A673 (cell line): ENCODE results near the gene VPS16. TPM values are rescaled to one million over a fixed set of nuclear protein-coding genes. Genes with fewer than 3 reads are reported as not detected.

Experiments used
- BruUV-seq: library from RNA; stranded (reverse); fragments of 400-500 nt; replicated peaks from 2 replicates; lab custom pipeline; 2021; lab: Mats Ljungman, UMichigan
- CTCF ChIA-PET: fragments of 300-600 bp; sonication (Branson Sonifier 250); formaldehyde crosslinking; loops from one replicate; lab custom pipeline; 2022; ENCODE audit warnings: antibody characterized with exemption; lab: Charles Lee
- POLR2A ChIA-PET: fragments of 300-600 bp; sonication (Branson Sonifier 250); formaldehyde crosslinking; loops from one replicate; lab custom pipeline; 2022; ENCODE audit warnings: antibody characterized with exemption; ENCODE audit not compliant: low non-redundant PET; lab: Charles Lee
- DNase-seq: peaks from one replicate; pipeline ENCODE4 v3.0.0-alpha.2; 2015; ENCODE audit warnings: low spot score
- H3K27ac ChIP-seq: fragments of 200-600 bp; sonication (generic); 2 replicates; pipeline ENCODE4 v1.5.1; 2016; ENCODE audit warnings: mixed run types, low read depth, mild to moderate bottlenecking, mixed read lengths, antibody characterized with exemption, low read length; ENCODE audit not compliant: poor library complexity, severe bottlenecking
- H3K27me3 ChIP-seq: fragments of 200-600 bp; sonication (generic); replicated peaks from 2 replicates; pipeline ENCODE4 v1.6.1; 2017; ENCODE audit warnings: mixed run types, low read depth, mild to moderate bottlenecking, mixed read lengths, antibody characterized with exemption, low read length; ENCODE audit not compliant: insufficient read depth, poor library complexity
- H3K36me3 ChIP-seq: fragments of 200-600 bp; sonication (generic); 2 replicates; pipeline ENCODE4 v1.6.1; 2016; ENCODE audit warnings: mixed run types, mild to moderate bottlenecking, mixed read lengths, antibody characterized with exemption, low read length; ENCODE audit not compliant: insufficient read depth, poor library complexity, severe bottlenecking
- H3K4me1 ChIP-seq: fragments of 200-600 bp; sonication (generic); 2 replicates; pipeline ENCODE4 v1.6.1; 2017; ENCODE audit warnings: mixed run types, mild to moderate bottlenecking, mixed read lengths, antibody characterized with exemption, low read length; ENCODE audit not compliant: insufficient read depth, poor library complexity, severe bottlenecking
- H3K4me3 ChIP-seq: fragments of 200-600 bp; sonication (generic); 2 replicates; pipeline ENCODE4 v1.5.1; 2016; ENCODE audit warnings: low read depth, mixed run types, mild to moderate bottlenecking, mixed read lengths, low read length; ENCODE audit not compliant: poor library complexity, severe bottlenecking
- H3K9me3 ChIP-seq: fragments of 200-600 bp; sonication (generic); 2 replicates; pipeline ENCODE4 v1.6.1; 2016; ENCODE audit warnings: mixed run types, low read depth, mild to moderate bottlenecking, mixed read lengths, antibody characterized with exemption, low read length; ENCODE audit not compliant: poor library complexity, severe bottlenecking
- EZH2 ChIP-seq: fragments of 200-600 bp; sonication (generic); IDR thresholded peaks from 2 replicates; pipeline ENCODE4 v1.6.1; 2017; ENCODE audit warnings: borderline replicate concordance, low read depth, mild to moderate bottlenecking, mixed read lengths, antibody characterized with exemption, low read length; ENCODE audit not compliant: poor library complexity, severe bottlenecking
- intact Hi-C: fragments of 100-400 bp; cut with micrococcal nuclease; formaldehyde crosslinking; loops from one replicate; pipeline ENCODE4 v1.10.0; 2022; ENCODE audit not compliant: unreplicated experiment
- total RNA-seq: library from RNA; stranded (reverse); gene quantifications from 2 replicates; pipeline ENCODE4 v1.2.3, GENCODE V29; 2021
- TF ChIP-seq, protein P1 (sequence below): fragments of 300-800, 200-600 bp; sonication (generic); conservative IDR thresholded peaks from 2 replicates; pipeline ENCODE4 v1.5.1; 2017; ENCODE audit warnings: low read depth, mild to moderate bottlenecking, antibody characterized with exemption, low read length, moderate library complexity, mixed read lengths

VPS16 gene
- total RNA-seq, 1 experiment from 2014 or later, result 37.8 TPM

DNA sequence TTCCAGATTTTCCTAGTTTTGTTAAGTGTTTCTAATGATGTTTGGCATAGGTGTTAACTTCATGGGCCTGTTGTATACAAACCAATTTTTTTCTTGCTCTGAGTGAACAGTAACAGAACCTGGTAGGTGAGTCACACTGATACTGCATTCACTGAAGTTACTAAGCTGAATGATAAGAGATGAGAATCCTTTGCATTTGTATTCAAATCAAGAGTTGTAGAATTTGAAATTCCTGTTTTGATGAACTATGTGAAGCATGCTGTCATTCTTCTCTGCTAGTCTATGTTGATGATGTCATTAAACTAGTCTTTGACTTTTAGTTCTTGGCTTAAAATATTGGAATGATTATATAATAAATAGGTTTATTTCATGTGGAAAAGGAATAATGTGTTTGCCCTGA, 70.7 kb downstream of the VPS16 start:
- ChIA-PET POLR2A (no interaction called here), CTCF (no interaction called here)
- Histone ChIP-seq H3K9me3 (no peaks in the 10 kb centered on the region), H3K4me1 (no peaks in the 10 kb centered on the region), H3K27ac (no peak overlapping the region), H3K36me3 (no peaks in the 10 kb centered on the region), H3K27me3 (no peaks in the 10 kb centered on the region), H3K4me3 (no peak overlapping the region)
- DNase-seq, result no peak
- no TSS peak for BruUV-seq
- intact Hi-C loops, result no loop called here
- TF ChIP-seq, protein P1, sequence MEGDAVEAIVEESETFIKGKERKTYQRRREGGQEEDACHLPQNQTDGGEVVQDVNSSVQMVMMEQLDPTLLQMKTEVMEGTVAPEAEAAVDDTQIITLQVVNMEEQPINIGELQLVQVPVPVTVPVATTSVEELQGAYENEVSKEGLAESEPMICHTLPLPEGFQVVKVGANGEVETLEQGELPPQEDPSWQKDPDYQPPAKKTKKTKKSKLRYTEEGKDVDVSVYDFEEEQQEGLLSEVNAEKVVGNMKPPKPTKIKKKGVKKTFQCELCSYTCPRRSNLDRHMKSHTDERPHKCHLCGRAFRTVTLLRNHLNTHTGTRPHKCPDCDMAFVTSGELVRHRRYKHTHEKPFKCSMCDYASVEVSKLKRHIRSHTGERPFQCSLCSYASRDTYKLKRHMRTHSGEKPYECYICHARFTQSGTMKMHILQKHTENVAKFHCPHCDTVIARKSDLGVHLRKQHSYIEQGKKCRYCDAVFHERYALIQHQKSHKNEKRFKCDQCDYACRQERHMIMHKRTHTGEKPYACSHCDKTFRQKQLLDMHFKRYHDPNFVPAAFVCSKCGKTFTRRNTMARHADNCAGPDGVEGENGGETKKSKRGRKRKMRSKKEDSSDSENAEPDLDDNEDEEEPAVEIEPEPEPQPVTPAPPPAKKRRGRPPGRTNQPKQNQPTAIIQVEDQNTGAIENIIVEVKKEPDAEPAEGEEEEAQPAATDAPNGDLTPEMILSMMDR, result no peak

- Histone ChIP-seq H3K4me3 (no peak overlapping the region), H3K27ac (no peak overlapping the region), H3K9me3 (no peaks in the 10 kb centered on the region), H3K27me3 (no peaks in the 10 kb centered on the region), H3K36me3 (no peaks in the 10 kb centered on the region), H3K4me1 (no peaks in the 10 kb centered on the region)
- TF ChIP-seq, protein P1, result peak; percentile 43
- TF ChIP-seq EZH2, result no peak
- intact Hi-C loops, result no loop called here
- DNase-seq, result peak; percentile 23
- POLR2A ChIA-PET, result no interaction called here
- CTCF ChIA-PET, result interaction anchor here (0.5 to 0.6 kb wide), 3 partner anchors 14 to 139 kb away, joined by 3 to 4 read pairs (median 4); no protein-coding TSS in a partner anchor
- BruUV-seq, result no TSS peak
Measured at GRCh38 chr20:2914160-2914559, 73.6 kb downstream of the VPS16 start.

Other genes with a start within 250 kb of the VPS16 start
- gene NOP56, start 188.1 kb upstream of the VPS16 start, total RNA-seq, result 607 and 704 TPM in 2 replicates
- gene IDH3B, start 176.5 kb upstream of the VPS16 start, total RNA-seq, result 135 and 146 TPM in 2 replicates
- gene EBF4, start 148.0 kb upstream of the VPS16 start, total RNA-seq, result 0.52 and 1.2 TPM in 2 replicates
- gene CPXM1, start 40.1 kb upstream of the VPS16 start, total RNA-seq, result 3.8 and 7.6 TPM in 2 replicates
- not detected in 2 replicates for gene C20orf141, start 25.8 kb upstream of the VPS16 start, total RNA-seq
- gene TMEM239, start 24.4 kb upstream of the VPS16 start, total RNA-seq, result not detected in 2 replicates
- 32.8 and 42.0 TPM in 2 replicates for gene PCED1A, start 90 bp upstream of the VPS16 start, total RNA-seq
- gene PTPRA, start 32.7 kb downstream of the VPS16 start, total RNA-seq, result 56.9 and 65.6 TPM in 2 replicates
- 0.85 and 1.5 TPM in 2 replicates for gene GNRH2, start 202.9 kb downstream of the VPS16 start, total RNA-seq
- 73.4 and 77.7 TPM in 2 replicates for gene MRPS26, start 205.3 kb downstream of the VPS16 start, total RNA-seq
- not detected in 2 replicates for gene OXT, start 230.9 kb downstream of the VPS16 start, total RNA-seq
- gene AVP, start 244.0 kb downstream of the VPS16 start, total RNA-seq, result not detected in 2 replicates